Measurements from ENCODE around the gene PLEKHG3.

The PLEKHG3 gene

DNA sequence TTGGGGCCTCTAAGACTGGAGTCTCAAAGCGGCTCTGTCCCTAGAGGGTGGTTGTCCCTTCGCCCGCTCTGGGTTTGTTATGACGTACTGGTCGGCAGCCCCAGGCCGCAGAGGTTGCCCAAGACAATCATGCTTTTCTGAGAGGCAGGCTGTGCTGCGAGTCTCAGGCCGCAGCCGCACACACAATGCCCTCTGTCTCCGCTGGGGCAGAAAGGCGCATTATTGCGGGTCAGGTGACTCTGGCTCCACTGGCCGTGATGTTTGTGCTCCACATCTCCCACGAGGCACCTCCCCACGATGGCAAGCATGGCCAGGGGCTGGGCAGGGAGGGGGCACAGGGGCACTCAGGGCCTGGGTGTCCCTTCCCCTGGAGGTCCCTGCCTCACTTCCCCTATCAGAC, 21.0 kb upstream of the PLEKHG3 start:
- Histone ChIP-seq H3K9me3 (replicated peaks; ENCODE audit: insufficient read depth, low read length) (no peaks in the 10 kb centered on the region), H3K4me3 (ENCODE audit: low read length) (no peak overlapping the region), H3K4me2 (ENCODE audit: low read depth, low read length) (no peak overlapping the region), H3K9me2 (replicated peaks; ENCODE audit: insufficient read depth, low read length) (no peaks in the 10 kb centered on the region), H3K27ac (ENCODE audit: low read length) (no peak overlapping the region), H3K27me3 (replicated peaks; ENCODE audit: insufficient read depth, low read length) (no peaks in the 10 kb centered on the region), H4K20me1 (ENCODE audit: insufficient read depth, low read length) (no peaks in the 10 kb centered on the region), H2AFZ (ENCODE audit: low read length) (no peak overlapping the region), H3F3A (ENCODE audit: insufficient read depth, low read length) (no peaks in the 10 kb centered on the region), H3K9ac (ENCODE audit: low read length) (no peak overlapping the region), H3K36me3 (replicated peaks; ENCODE audit: insufficient read depth, low read length) (no peaks in the 10 kb centered on the region), H3K4me1 (ENCODE audit: low read length) (no peaks in the 10 kb centered on the region), H3K79me2 (ENCODE audit: low read length) (no peaks in the 10 kb centered on the region)
- TF ChIP-seq CTCF (IDR thresholded peaks at IDR 0.05; ENCODE audit: low read length) (no peak), EZH2 (optimal IDR thresholded peaks at IDR 0.05; ENCODE audit: low read depth, low read length) (no peak), EZH2phosphoT487 (IDR thresholded peaks at IDR 0.05; ENCODE audit: low read length) (no peak)
- no peak for DNase-seq

DNA sequence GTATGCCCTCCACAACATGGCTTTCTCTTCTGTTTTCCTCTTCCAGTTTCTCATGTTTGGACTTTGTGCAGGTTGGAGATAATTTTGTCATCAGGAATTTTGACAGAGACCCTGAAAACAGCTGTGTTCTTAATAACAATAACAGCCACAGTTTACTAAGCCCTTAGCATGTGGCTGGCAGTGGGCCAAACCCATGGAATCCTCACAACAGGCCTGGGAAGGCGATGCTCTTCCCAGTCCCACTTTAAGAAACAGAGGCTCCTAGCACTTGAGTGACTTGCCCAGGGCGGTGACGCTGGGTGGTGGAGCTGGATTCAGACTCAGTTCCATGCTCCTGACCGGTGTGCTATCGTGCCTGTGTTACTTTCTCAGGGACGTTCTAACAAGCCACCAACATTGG, 20.1 kb upstream of the PLEKHG3 start:
- no peaks in the 10 kb centered on the region for H4K20me1 ChIP-seq (ENCODE audit: insufficient read depth, low read length)
- H3K4me2 ChIP-seq (ENCODE audit: low read depth, low read length) = no peak overlapping the region
- H3F3A ChIP-seq (ENCODE audit: insufficient read depth, low read length) = no peaks in the 10 kb centered on the region
- no peaks in the 10 kb centered on the region for H3K36me3 ChIP-seq (replicated peaks; ENCODE audit: insufficient read depth, low read length)
- DNase-seq = no peak
- no peaks in the 10 kb centered on the region for H3K9me2 ChIP-seq (replicated peaks; ENCODE audit: insufficient read depth, low read length)
- no peak overlapping the region for H3K9ac ChIP-seq (ENCODE audit: low read length)
- TF ChIP-seq EZH2 (optimal IDR thresholded peaks at IDR 0.05; ENCODE audit: low read depth, low read length) (no peak), EZH2phosphoT487 (IDR thresholded peaks at IDR 0.05; ENCODE audit: low read length) (no peak), CTCF (IDR thresholded peaks at IDR 0.05; ENCODE audit: low read length) (no peak)
- no peaks in the 10 kb centered on the region for H3K27me3 ChIP-seq (replicated peaks; ENCODE audit: insufficient read depth, low read length)
- H3K9me3 ChIP-seq (replicated peaks; ENCODE audit: insufficient read depth, low read length) = no peaks in the 10 kb centered on the region
- no peaks in the 10 kb centered on the region for H3K4me1 ChIP-seq (ENCODE audit: low read length)
- H3K79me2 ChIP-seq (ENCODE audit: low read length) = no peaks in the 10 kb centered on the region
- H3K4me3 ChIP-seq (ENCODE audit: low read length) = no peak overlapping the region
- H3K27ac ChIP-seq (ENCODE audit: low read length) = no peak overlapping the region
- no peak overlapping the region for H2AFZ ChIP-seq (ENCODE audit: low read length)

DNA sequence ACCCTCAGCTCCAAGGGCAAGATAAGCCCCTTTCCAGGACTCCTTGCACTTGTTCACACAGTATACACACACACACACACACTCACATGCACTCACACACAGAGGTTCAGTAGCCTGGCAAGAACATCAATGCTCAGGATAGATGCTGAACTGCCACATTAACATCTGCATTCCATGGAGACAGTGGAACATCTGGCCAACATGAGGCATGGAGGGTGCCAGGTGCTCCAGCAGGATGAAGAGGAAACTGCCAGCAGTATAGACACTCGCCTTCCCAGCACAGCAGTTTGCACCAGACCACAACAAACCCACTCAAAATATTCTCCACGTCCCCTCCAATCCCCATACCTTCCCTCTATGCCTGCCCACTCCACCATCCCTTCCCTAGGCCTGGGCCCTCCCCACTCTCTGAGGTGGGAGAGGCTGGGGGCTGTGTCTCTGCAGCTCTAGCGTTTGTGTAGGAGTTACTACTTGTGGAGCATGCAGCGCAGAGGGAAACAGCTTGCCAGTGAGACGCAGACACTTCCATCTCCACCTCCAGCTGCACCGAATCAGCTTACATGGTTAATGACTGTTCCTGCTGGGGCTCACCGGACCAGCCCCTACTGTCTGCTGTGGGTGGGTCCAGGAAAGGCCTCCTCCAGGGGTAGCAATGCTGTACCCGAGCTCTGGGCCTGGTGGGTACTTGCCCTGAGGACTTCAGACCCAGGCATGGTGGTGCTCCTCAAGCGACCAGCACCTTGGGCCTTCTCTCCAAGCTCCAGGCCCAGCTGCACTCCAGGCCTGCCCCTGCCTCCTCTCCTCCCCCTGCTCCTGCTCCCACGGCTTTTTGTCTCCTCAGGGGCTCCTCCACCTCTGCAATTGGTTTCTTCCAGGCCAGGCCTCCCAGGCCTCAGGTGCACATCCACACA, 18.6 kb upstream of the PLEKHG3 start:
- no peak overlapping the region for H3K4me3 ChIP-seq (ENCODE audit: low read length)

More for the DNA sequence above, 18.6 kb upstream of the PLEKHG3 start:
- no peaks in the 10 kb centered on the region for H3F3A ChIP-seq (ENCODE audit: insufficient read depth, low read length)
- no peak overlapping the region for H3K4me2 ChIP-seq (ENCODE audit: low read depth, low read length)
- H3K9ac ChIP-seq (ENCODE audit: low read length) = no peak overlapping the region
- no peaks in the 10 kb centered on the region for H4K20me1 ChIP-seq (ENCODE audit: insufficient read depth, low read length)
- no peak overlapping the region for H3K27ac ChIP-seq (ENCODE audit: low read length)
- TF ChIP-seq EZH2phosphoT487 (IDR thresholded peaks at IDR 0.05; ENCODE audit: low read length) (no peak), EZH2 (optimal IDR thresholded peaks at IDR 0.05; ENCODE audit: low read depth, low read length) (no peak), CTCF (IDR thresholded peaks at IDR 0.05; ENCODE audit: low read length) (no peak)
- H3K9me2 ChIP-seq (replicated peaks; ENCODE audit: insufficient read depth, low read length) = no peaks in the 10 kb centered on the region
- no peaks in the 10 kb centered on the region for H3K4me1 ChIP-seq (ENCODE audit: low read length)
- no peak overlapping the region for H2AFZ ChIP-seq (ENCODE audit: low read length)
- no peaks in the 10 kb centered on the region for H3K79me2 ChIP-seq (ENCODE audit: low read length)
- no peak for DNase-seq
- no peaks in the 10 kb centered on the region for H3K36me3 ChIP-seq (replicated peaks; ENCODE audit: insufficient read depth, low read length)
- H3K9me3 ChIP-seq (replicated peaks; ENCODE audit: insufficient read depth, low read length) = no peaks in the 10 kb centered on the region
- H3K27me3 ChIP-seq (replicated peaks; ENCODE audit: insufficient read depth, low read length) = no peaks in the 10 kb centered on the region

Measured in MM.1S (cell line).